Stimulated activated CD8-positive, alpha-beta memory T cell treated with anti-CD3 and anti-CD28 coated beads, Interleukin-15, amount 100 ng/mL, for 24 hours (primary cell): Measurements from ENCODE around the gene ZDHHC19.
"Not testable (repeated sequence)": the region's sequence is repeated elsewhere in the genome, so short reads cannot be mapped to it uniquely, and the experiment has no call there.

ENCODE experiments used
- DNase-seq: peaks from one replicate; pipeline ENCODE4 v3.0.0-alpha.2; 2020; ENCODE audit warnings: low read depth

ZDHHC19 gene

GRCh38 chr3:196202516-196202970 lies 8.7 kb downstream of the ZDHHC19 start:
- no peak for DNase-seq

- no peak for DNase-seq
Measured at GRCh38 chr3:196198771-196199753, 12.1 kb downstream of the ZDHHC19 start.

- DNase-seq, result no peak
Measured at GRCh38 chr3:196198081-196198675, 13.0 kb downstream of the ZDHHC19 start.

- no peak for DNase-seq
Measured at GRCh38 chr3:196197524-196197923, 13.7 kb downstream of the ZDHHC19 start.

- no peak for DNase-seq
Measured at GRCh38 chr3:196195664-196196265, 15.4 kb downstream of the ZDHHC19 start.

GRCh38 chr3:196194542-196194915 lies 16.7 kb downstream of the ZDHHC19 start:
- DNase-seq, result no peak

- DNase-seq, result no peak
Measured at GRCh38 chr3:196193736-196194541, 17.3 kb downstream of the ZDHHC19 start.

GRCh38 chr3:196193133-196193735 lies 18.0 kb downstream of the ZDHHC19 start:
- no peak for DNase-seq

- DNase-seq, result no peak
Measured at GRCh38 chr3:196192524-196193051, 18.6 kb downstream of the ZDHHC19 start.

GRCh38 chr3:196192036-196192523 lies 19.1 kb downstream of the ZDHHC19 start:
- DNase-seq, result no peak

GRCh38 chr3:196189566-196190347 lies 21.4 kb downstream of the ZDHHC19 start:
- no peak for DNase-seq

- DNase-seq, result no peak
Measured at GRCh38 chr3:196186651-196187573, 24.3 kb downstream of the ZDHHC19 start.

- no peak for DNase-seq
Measured at GRCh38 chr3:196184881-196185280, 26.3 kb downstream of the ZDHHC19 start.

- not testable (repeated sequence) for DNase-seq
Measured at GRCh38 chr3:196184169-196184432, 27.1 kb downstream of the ZDHHC19 start.

- DNase-seq, result no peak
Measured at GRCh38 chr3:196181127-196181546, 30.1 kb downstream of the ZDHHC19 start.

GRCh38 chr3:196180346-196180745 lies 30.9 kb downstream of the ZDHHC19 start:
- no peak for DNase-seq

- peak; percentile 48 for DNase-seq
Measured at GRCh38 chr3:196179380-196180308, 31.6 kb downstream of the ZDHHC19 start.

GRCh38 chr3:196178993-196179379 lies 32.2 kb downstream of the ZDHHC19 start:
- no peak for DNase-seq
